GM19397 (cell line): ENCODE measurements around the gene CEP112.

Experiments used
- ATAC-seq: cut with Tn5 transposase; IDR thresholded peaks from one replicate; pipeline ENCODE4 v1.9.1; 2021; ENCODE audit warnings: mild to moderate bottlenecking, moderate library complexity; ENCODE audit not compliant: unreplicated experiment

CEP112 gene

GRCh38 chr17:65618516-65618915, 573.4 kb downstream of the CEP112 start:
- ATAC-seq: no peak

- no peak for ATAC-seq
Observed at GRCh38 chr17:65617496-65617895, 574.4 kb downstream of the CEP112 start.

GRCh38 chr17:65609749-65610148, 582.2 kb downstream of the CEP112 start:
- ATAC-seq: no peak

GRCh38 chr17:65609286-65609685, 582.6 kb downstream of the CEP112 start:
- no peak for ATAC-seq

GRCh38 chr17:65604070-65604469, 587.9 kb downstream of the CEP112 start:
- no peak for ATAC-seq

- no peak for ATAC-seq
Observed at GRCh38 chr17:65601881-65602280, 590.1 kb downstream of the CEP112 start.

GRCh38 chr17:65601145-65601544, 590.8 kb downstream of the CEP112 start:
- no peak for ATAC-seq

GRCh38 chr17:65600518-65600917, 591.4 kb downstream of the CEP112 start:
- no peak for ATAC-seq

- ATAC-seq: no peak
Observed at GRCh38 chr17:65599650-65600049, 592.3 kb downstream of the CEP112 start.

- ATAC-seq: no peak
Observed at GRCh38 chr17:65598746-65599145, 593.2 kb downstream of the CEP112 start.

GRCh38 chr17:65595071-65595656, 596.8 kb downstream of the CEP112 start:
- ATAC-seq: no peak

GRCh38 chr17:65593855-65594845, 597.8 kb downstream of the CEP112 start:
- no peak for ATAC-seq

GRCh38 chr17:65593092-65593854, 598.7 kb downstream of the CEP112 start:
- ATAC-seq: no peak

- ATAC-seq: no peak
Observed at GRCh38 chr17:65592125-65592965, 599.6 kb downstream of the CEP112 start.

GRCh38 chr17:65589321-65589720, 602.6 kb downstream of the CEP112 start:
- no peak for ATAC-seq

GRCh38 chr17:65588181-65588808, 603.6 kb downstream of the CEP112 start:
- ATAC-seq: no peak

- ATAC-seq: no peak
Observed at GRCh38 chr17:65587534-65588180, 604.3 kb downstream of the CEP112 start.

GRCh38 chr17:65586899-65587298, 605.0 kb downstream of the CEP112 start:
- ATAC-seq: no peak
